Endothelial cell (in vitro differentiated cells): Measurements from ENCODE around the gene TLE4. TPM values are rescaled to one million over a fixed set of nuclear protein-coding genes. Genes with fewer than 3 reads are reported as not detected.

Experiments
- DNase-seq: peaks from one replicate; pipeline ENCODE4 v3.0.0; 2021; ENCODE audit warnings: low spot score
- H3K27ac Mint-ChIP-seq: one replicate; pipeline ENCODE4 v1.8.0; 2021; ENCODE audit warnings: mixed read lengths, inconsistent platforms; ENCODE audit not compliant: unreplicated experiment
- H3K27me3 Mint-ChIP-seq: one replicate; pipeline ENCODE4 v1.8.0; 2021; ENCODE audit warnings: mild to moderate bottlenecking, moderate library complexity, mixed read lengths, inconsistent platforms; ENCODE audit not compliant: unreplicated experiment
- H3K36me3 Mint-ChIP-seq: one replicate; pipeline ENCODE4 v1.8.0; 2021; ENCODE audit warnings: mild to moderate bottlenecking, low read depth, mixed read lengths, inconsistent platforms; ENCODE audit not compliant: unreplicated experiment
- H3K4me1 Mint-ChIP-seq: one replicate; pipeline ENCODE4 v1.8.0; 2021; ENCODE audit warnings: mild to moderate bottlenecking, mixed read lengths, inconsistent platforms; ENCODE audit not compliant: unreplicated experiment
- H3K4me3 Mint-ChIP-seq: one replicate; pipeline ENCODE4 v1.8.0; 2021; ENCODE audit warnings: mild to moderate bottlenecking, mixed read lengths, inconsistent platforms; ENCODE audit not compliant: unreplicated experiment
- H3K9me3 Mint-ChIP-seq: one replicate; pipeline ENCODE4 v1.8.0; 2021; ENCODE audit warnings: mixed read lengths, inconsistent platforms; ENCODE audit not compliant: unreplicated experiment
- CTCF ChIP-seq: fragments of 200-600 bp; sonication (generic); IDR thresholded peaks from one replicate; pipeline ENCODE4 v1.5.0; 2021; ENCODE audit warnings: antibody characterized with exemption; ENCODE audit not compliant: unreplicated experiment
- total RNA-seq: library from RNA; stranded (reverse); fragmentation: NEBNext Ultra II Directional; extraction: Animal tissue kit (Norgen Biotek cat#: 25700); gene quantifications from one replicate; pipeline ENCODE4 v1.2.1, GENCODE V29; 2021; ENCODE audit not compliant: unreplicated experiment

TLE4 gene
- total RNA-seq, 1 donor from 2014 or later: 88.4 TPM

- peaks cover 11% of the 10 kb centered on the region for H3K4me1 Mint-ChIP-seq
- TF ChIP-seq CTCF: no peak
- H3K27me3 Mint-ChIP-seq: peaks cover 1% of the 10 kb centered on the region
- no peak overlapping the region for H3K27ac Mint-ChIP-seq
- no peaks in the 10 kb centered on the region for H3K9me3 Mint-ChIP-seq
- DNase-seq: no peak
- no peak overlapping the region for H3K4me3 Mint-ChIP-seq
- peaks cover 11% of the 10 kb centered on the region for H3K36me3 Mint-ChIP-seq
Measured at GRCh38 chr9:79591458-79591857, 19.7 kb downstream of the TLE4 start.

- Mint-ChIP-seq H3K27ac (peak overlapping the region; percentile 30), H3K9me3 (no peaks in the 10 kb centered on the region), H3K36me3 (peaks cover 14% of the 10 kb centered on the region), H3K27me3 (peaks cover 5% of the 10 kb centered on the region), H3K4me3 (no peak overlapping the region), H3K4me1 (peaks cover 18% of the 10 kb centered on the region)
- TF ChIP-seq CTCF: no peak
- DNase-seq: no peak
Measured at GRCh38 chr9:79592726-79593493, 21.1 kb downstream of the TLE4 start.

- H3K4me3 Mint-ChIP-seq: no peak overlapping the region
- H3K27ac Mint-ChIP-seq: no peak overlapping the region
- H3K4me1 Mint-ChIP-seq: peaks cover 11% of the 10 kb centered on the region
- no peak for DNase-seq
- no peak for TF ChIP-seq CTCF
- H3K27me3 Mint-ChIP-seq: peaks cover 3% of the 10 kb centered on the region
- peaks cover 31% of the 10 kb centered on the region for H3K36me3 Mint-ChIP-seq
- H3K9me3 Mint-ChIP-seq: no peaks in the 10 kb centered on the region
Measured at GRCh38 chr9:79598562-79599345, 27.0 kb downstream of the TLE4 start.

GRCh38 chr9:79600466-79600865 lies 28.7 kb downstream of the TLE4 start:
- no peaks in the 10 kb centered on the region for H3K9me3 Mint-ChIP-seq
- no peak overlapping the region for H3K27ac Mint-ChIP-seq
- peaks cover 31% of the 10 kb centered on the region for H3K36me3 Mint-ChIP-seq
- H3K4me3 Mint-ChIP-seq: no peak overlapping the region
- TF ChIP-seq CTCF: no peak
- H3K27me3 Mint-ChIP-seq: peaks cover 3% of the 10 kb centered on the region
- H3K4me1 Mint-ChIP-seq: peaks cover 11% of the 10 kb centered on the region
- DNase-seq: no peak
